ENCODE measurements around the gene TMTC1.

DNA sequence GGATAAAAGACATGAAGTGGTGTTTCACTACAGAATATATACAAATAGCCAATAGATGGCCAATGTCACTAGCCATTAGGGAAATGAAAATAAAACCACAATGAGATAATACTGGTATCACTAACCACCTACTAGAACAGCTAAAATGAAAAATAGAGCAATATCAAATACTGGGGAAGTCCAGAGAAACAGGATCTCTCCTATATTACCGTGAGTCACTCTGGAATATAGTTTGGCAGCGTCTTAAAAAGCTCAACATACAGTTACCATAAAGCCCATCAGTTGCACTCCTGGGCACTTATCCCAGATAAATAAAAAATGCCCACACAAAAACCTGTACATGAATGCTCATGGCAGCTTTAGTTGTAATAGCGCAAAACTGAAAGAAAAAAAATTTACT lies 101.7 kb downstream of the TMTC1 start:
- TF ChIP-seq, protein P1, sequence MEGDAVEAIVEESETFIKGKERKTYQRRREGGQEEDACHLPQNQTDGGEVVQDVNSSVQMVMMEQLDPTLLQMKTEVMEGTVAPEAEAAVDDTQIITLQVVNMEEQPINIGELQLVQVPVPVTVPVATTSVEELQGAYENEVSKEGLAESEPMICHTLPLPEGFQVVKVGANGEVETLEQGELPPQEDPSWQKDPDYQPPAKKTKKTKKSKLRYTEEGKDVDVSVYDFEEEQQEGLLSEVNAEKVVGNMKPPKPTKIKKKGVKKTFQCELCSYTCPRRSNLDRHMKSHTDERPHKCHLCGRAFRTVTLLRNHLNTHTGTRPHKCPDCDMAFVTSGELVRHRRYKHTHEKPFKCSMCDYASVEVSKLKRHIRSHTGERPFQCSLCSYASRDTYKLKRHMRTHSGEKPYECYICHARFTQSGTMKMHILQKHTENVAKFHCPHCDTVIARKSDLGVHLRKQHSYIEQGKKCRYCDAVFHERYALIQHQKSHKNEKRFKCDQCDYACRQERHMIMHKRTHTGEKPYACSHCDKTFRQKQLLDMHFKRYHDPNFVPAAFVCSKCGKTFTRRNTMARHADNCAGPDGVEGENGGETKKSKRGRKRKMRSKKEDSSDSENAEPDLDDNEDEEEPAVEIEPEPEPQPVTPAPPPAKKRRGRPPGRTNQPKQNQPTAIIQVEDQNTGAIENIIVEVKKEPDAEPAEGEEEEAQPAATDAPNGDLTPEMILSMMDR (conservative IDR thresholded peaks at IDR 0.05; ENCODE audit: low read depth, low read length), result no peak
- TF ChIP-seq EZH2 (IDR thresholded peaks at IDR 0.05; ENCODE audit: borderline replicate concordance, low read depth, low read length, poor library complexity, severe bottlenecking), result no peak
